ENCODE measurements around the gene AK5. TPM values are rescaled to one million over a fixed set of nuclear protein-coding genes. Genes with fewer than 3 reads are reported as not detected.

Gene AK5
- total RNA-seq, 2 experiments from 2014 or later, result 4.6 to 5.6 TPM

DNA sequence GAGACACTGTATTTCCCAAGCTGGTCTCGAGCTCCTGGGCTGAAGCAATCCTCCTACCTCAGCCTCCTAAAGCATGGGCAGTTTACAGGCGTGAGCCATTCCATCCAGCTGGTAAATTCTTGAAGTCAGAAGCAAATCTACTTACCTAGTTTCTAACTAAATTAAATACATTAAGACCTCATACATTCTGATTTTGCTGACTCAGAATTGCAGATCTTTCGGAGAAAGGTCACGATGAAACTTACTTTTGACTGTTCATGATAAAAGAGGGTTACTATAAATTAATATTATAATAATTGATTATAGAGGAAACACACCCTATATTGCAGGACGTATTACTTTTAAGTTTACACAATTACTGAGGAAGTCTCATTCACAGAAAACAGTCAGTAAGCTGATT, 268.3 kb downstream of the AK5 start:
- POLR2A ChIA-PET, result no interaction called here
- TF ChIP-seq, protein P1, sequence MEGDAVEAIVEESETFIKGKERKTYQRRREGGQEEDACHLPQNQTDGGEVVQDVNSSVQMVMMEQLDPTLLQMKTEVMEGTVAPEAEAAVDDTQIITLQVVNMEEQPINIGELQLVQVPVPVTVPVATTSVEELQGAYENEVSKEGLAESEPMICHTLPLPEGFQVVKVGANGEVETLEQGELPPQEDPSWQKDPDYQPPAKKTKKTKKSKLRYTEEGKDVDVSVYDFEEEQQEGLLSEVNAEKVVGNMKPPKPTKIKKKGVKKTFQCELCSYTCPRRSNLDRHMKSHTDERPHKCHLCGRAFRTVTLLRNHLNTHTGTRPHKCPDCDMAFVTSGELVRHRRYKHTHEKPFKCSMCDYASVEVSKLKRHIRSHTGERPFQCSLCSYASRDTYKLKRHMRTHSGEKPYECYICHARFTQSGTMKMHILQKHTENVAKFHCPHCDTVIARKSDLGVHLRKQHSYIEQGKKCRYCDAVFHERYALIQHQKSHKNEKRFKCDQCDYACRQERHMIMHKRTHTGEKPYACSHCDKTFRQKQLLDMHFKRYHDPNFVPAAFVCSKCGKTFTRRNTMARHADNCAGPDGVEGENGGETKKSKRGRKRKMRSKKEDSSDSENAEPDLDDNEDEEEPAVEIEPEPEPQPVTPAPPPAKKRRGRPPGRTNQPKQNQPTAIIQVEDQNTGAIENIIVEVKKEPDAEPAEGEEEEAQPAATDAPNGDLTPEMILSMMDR (IDR thresholded peaks at IDR 0.05), result no peak

DNA sequence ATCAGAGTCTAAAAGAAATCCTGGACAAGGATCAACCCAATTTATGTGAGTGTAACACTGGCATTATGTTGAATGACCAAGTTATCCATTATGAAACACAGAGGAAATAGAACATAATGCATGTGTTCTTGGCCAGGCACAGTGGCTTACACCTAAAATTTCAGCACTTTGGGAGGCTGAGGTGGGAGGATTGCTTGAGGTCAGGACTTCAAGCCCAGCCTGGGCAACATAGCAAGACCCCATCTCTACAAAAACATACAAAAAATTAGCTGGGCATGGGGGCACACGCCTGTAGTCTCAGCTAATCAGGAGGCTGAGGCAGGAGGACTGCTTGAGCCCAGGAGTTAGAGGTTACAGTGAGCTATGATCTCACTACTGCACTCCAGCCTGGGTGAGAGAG, 270.8 kb downstream of the AK5 start:
- Mint-ChIP-seq H3K4me3 (no peak overlapping the region), H3K36me3 (ENCODE audit: low read depth) (peaks cover 2% of the 10 kb centered on the region), H3K4me1 (ENCODE audit: low read depth) (no peaks in the 10 kb centered on the region), H3K27ac (no peak overlapping the region), H3K27me3 (no peaks in the 10 kb centered on the region), H3K9me3 (no peaks in the 10 kb centered on the region)
- ChIA-PET POLR2A (no interaction called here), CTCF (no interaction called here)
- ATAC-seq (no peak), DNase-seq (no peak)
- intact Hi-C loops (cut with micrococcal nuclease), result no loop called here
- TF ChIP-seq, protein P1 (IDR thresholded peaks at IDR 0.05), result no peak

More for the DNA sequence above, 268.3 kb downstream of the AK5 start:
- H3K4me3 Mint-ChIP-seq, result no peak overlapping the region
- DNase-seq (no peak), ATAC-seq (no peak)
- H3K27ac Mint-ChIP-seq, result no peak overlapping the region
- no peaks in the 10 kb centered on the region for H3K36me3 Mint-ChIP-seq (ENCODE audit: low read depth)
- no peaks in the 10 kb centered on the region for H3K9me3 Mint-ChIP-seq
- no peaks in the 10 kb centered on the region for H3K27me3 Mint-ChIP-seq
- intact Hi-C loops (cut with micrococcal nuclease), result no loop called here
- no peaks in the 10 kb centered on the region for H3K4me1 Mint-ChIP-seq (ENCODE audit: low read depth)
- CTCF ChIA-PET, result interaction anchor here (0.7 to 0.8 kb wide), 2 partner anchors 8 to 17 kb away, joined by 3 to 5 read pairs; no protein-coding TSS in a partner anchor

DNA sequence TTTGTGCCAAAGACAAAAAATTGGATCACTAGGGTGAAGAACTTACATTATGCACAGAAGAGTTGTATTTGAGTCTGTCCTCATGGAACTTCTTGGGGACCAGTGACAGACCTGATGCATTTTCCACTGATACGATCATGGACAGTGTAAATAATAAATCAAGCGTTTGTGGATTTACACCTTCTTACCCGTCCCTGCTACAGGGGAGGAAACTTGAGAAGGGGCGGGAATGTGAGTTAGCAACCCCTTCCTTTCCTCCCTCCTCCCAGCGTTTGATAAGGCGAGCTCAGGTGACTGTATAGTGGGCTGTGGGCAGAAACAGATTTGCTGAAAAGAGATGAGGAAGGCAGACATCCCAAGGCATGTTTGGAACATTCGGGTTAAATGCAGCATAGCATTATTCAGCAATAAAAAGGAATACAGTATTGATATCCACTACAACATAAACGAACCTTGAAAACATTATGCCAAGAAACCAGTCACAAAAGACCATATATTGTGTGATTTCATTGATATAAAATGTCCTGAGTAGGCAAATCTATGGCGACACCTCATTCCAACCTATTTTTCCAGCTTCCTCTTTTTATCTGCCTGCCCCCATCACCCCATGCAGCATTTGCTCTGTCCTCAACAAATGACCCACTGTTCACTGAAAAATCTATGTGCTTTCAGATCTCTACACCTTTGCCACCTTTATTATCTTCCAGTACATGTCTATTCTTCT, 271.9 kb downstream of the AK5 start:
- POLR2A ChIA-PET, result no interaction called here
- H3K4me3 Mint-ChIP-seq, result no peak overlapping the region
- CTCF ChIA-PET, result no interaction called here
- no peak for ATAC-seq
- TF ChIP-seq, protein P1 (IDR thresholded peaks at IDR 0.05), result no peak
- DNase-seq, result no peak
- no peaks in the 10 kb centered on the region for H3K4me1 Mint-ChIP-seq (ENCODE audit: low read depth)
- no peaks in the 10 kb centered on the region for H3K27me3 Mint-ChIP-seq
- no peak overlapping the region for H3K27ac Mint-ChIP-seq
- peaks cover 4% of the 10 kb centered on the region for H3K36me3 Mint-ChIP-seq (ENCODE audit: low read depth)
- intact Hi-C loops (cut with micrococcal nuclease), result no loop called here
- H3K9me3 Mint-ChIP-seq, result no peaks in the 10 kb centered on the region

DNA sequence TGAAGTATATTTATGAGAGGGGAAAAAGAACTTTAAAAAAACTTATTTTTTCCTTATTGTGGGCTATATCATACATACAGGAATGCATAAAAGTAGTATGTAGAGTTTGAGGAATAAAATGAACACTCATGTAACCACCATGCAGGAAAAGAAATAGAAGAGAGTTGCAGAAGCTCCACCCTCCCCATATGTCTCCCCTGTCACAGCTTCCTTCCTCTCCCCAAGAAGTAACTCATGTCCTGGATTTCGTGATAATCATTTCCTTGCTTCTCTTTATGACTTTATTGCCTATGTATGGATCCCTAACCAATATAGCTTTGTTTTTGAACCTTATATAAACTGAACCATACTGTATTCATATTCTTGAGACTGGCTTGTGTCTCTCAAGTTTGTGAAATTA, 274.2 kb downstream of the AK5 start:
- POLR2A ChIA-PET, result interaction anchor here (1.1 kb wide), 1 partner anchor 11 kb away, joined by 4 read pairs; no protein-coding TSS in a partner anchor
- H3K27ac Mint-ChIP-seq, result no peak overlapping the region

DNA sequence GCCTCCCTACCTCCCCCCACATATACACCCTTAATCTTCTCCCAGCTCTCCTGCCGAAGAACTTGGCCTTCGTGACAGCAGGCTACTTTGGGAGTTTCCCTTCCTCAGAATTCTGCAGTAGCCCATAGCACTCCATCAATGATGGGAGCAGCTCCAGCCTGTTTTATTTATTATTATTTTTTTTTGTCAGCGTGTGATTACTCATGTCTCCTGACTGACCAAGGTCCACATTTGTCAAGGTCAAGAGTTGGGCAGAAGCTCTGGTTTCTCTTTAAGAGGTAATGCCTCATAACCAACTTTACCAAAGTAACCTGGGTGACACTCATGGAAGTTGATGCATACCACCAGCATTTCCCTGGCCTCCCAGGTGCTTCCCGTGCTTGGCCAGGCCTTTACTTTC, 275.2 kb downstream of the AK5 start:
- no peak for DNase-seq

More for the DNA sequence above, 274.2 kb downstream of the AK5 start:
- Mint-ChIP-seq H3K27me3 (no peaks in the 10 kb centered on the region), H3K9me3 (no peaks in the 10 kb centered on the region), H3K4me1 (ENCODE audit: low read depth) (no peaks in the 10 kb centered on the region), H3K4me3 (no peak overlapping the region), H3K36me3 (ENCODE audit: low read depth) (peaks cover 10% of the 10 kb centered on the region)
- no peak for DNase-seq
- intact Hi-C loops (cut with micrococcal nuclease), result no loop called here
- CTCF ChIA-PET, result interaction anchor here (0.6 to 2.1 kb wide), 2 partner anchors 23 to 115 kb away, joined by 3 to 12 read pairs; no protein-coding TSS in a partner anchor
- TF ChIP-seq, protein P1 (IDR thresholded peaks at IDR 0.05), result no peak
- ATAC-seq, result no peak

More for the DNA sequence above, 275.2 kb downstream of the AK5 start:
- no peak for ATAC-seq
- intact Hi-C loops (cut with micrococcal nuclease), result no loop called here
- Mint-ChIP-seq H3K27ac (no peak overlapping the region), H3K4me1 (ENCODE audit: low read depth) (no peaks in the 10 kb centered on the region), H3K27me3 (no peaks in the 10 kb centered on the region), H3K9me3 (no peaks in the 10 kb centered on the region), H3K36me3 (ENCODE audit: low read depth) (peaks cover 11% of the 10 kb centered on the region), H3K4me3 (no peak overlapping the region)
- ChIA-PET POLR2A (no interaction called here), CTCF (interaction anchor here (2.1 kb wide), 1 partner anchor 24 kb away, joined by 12 read pairs; no protein-coding TSS in a partner anchor)
- TF ChIP-seq, protein P1 (IDR thresholded peaks at IDR 0.05), result no peak
